Lower leg skin (tissue), 3 donors: Measurements from ENCODE around the gene DDX56.

ENCODE experiments used
- CTCF ChIP-seq, 3 donors: fragments of 450-650 bp; IDR thresholded peaks; one replicate each; pipeline ENCODE4 v1.5.1; 2016; ENCODE audit warnings: antibody characterized with exemption in 3 of 3, mild to moderate bottlenecking in 3 of 3, moderate library complexity in 2 of 3
- POLR2A ChIP-seq, 2 donors: fragments of 450-650 bp; IDR thresholded peaks; one replicate each; pipeline ENCODE4 v1.6.1; 2016 to 2017; ENCODE audit warnings: antibody characterized with exemption in 2 of 2, mild to moderate bottlenecking in 1 of 2, moderate library complexity in 1 of 2

GRCh38 chr7:44615793-44616192, 42.1 kb upstream of the DDX56 start:
- TF ChIP-seq POLR2A (IDR thresholded peaks at IDR 0.05): no peak
- TF ChIP-seq CTCF (IDR thresholded peaks at IDR 0.05): no peak
